ENCODE results near the gene MTA3. TPM values are rescaled to one million over a fixed set of nuclear protein-coding genes. Genes with fewer than 3 reads are reported as not detected.
A peak's percentile ranks its signal among the peaks of the same experiment; 100 is the strongest.

MTA3 gene
- total and polyA plus RNA-seq, 9 of the 15 experiments (the other 6 are each of a cell fraction or from before 2014, with no cell fraction given) = 12.4 to 39.6 (median 23.5) TPM

- peaks cover 11 to 53% of the 10 kb centered on the region in 2 experiments for H3K27me3 ChIP-seq (ENCODE audit: control insufficient read depth in 2 of 2, insufficient read depth in 2 of 2, low read length in 2 of 2)
- in situ Hi-C loops (cut with MboI) = no loop called here
- ChIA-PET POLR2A (interaction anchor here (1.0 to 1.1 kb wide), 2 partner anchors 8 to 13 kb away, joined by 3 read pairs; no protein-coding TSS in a partner anchor), CTCF (ENCODE audit: low intra/inter-chr PET ratio) (no interaction called here)
- no peak for TF ChIP-seq ZNF695 (CRISPR knock-in tag; IDR thresholded peaks at IDR 0.05)
- no TSS peak for BruUV-seq (replicated peaks)
- H3K79me2 ChIP-seq (ENCODE audit: control insufficient read depth, insufficient read depth, low read length) = no peaks in the 10 kb centered on the region
- intact Hi-C loops (cut with micrococcal nuclease) = no loop called here
- no peaks in the 10 kb centered on the region for H3K9me1 ChIP-seq (ENCODE audit: control insufficient read depth, insufficient read depth, low read length)
- peaks cover 0 to 9% of the 10 kb centered on the region in 2 experiments; a peak in 2 of 5 replicates for H3K4me1 ChIP-seq (replicated peaks in 1 of 2; ENCODE audit: control insufficient read depth in 2 of 2, insufficient read depth in 2 of 2, low read length in 2 of 2)
- no peak overlapping the region for H3K9ac ChIP-seq (ENCODE audit: insufficient read depth in 1 of 2, low read depth in 2 of 2, low read length in 2 of 2)
- ATAC-seq (no peak), FAIRE-seq (no peak), DNase-seq (ENCODE audit: extremely low read depth in 1 of 4, low spot score in 3 of 4) (peak in 2 of 4 experiments; percentile 3 to 4)
- H3K4me3 ChIP-seq = no peak overlapping the region
- peaks cover 8% of the 10 kb centered on the region for H4K20me1 ChIP-seq (replicated peaks; ENCODE audit: control insufficient read depth, insufficient read depth, low read length)
- H3K9me3 ChIP-seq (replicated peaks; ENCODE audit: control insufficient read depth, insufficient read depth, low read depth, low read length) = no peaks in the 10 kb centered on the region
- no peak overlapping the region for H3K4me2 ChIP-seq (ENCODE audit: insufficient read depth, low read length)
- 11% methylated on average over 8 of the region's 8 CpGs for WGBS (ENCODE audit: insufficient coverage, low coverage, missing lambda C conversion rate)
- no peaks in the 10 kb centered on the region for H3K36me3 ChIP-seq (ENCODE audit: control insufficient read depth, insufficient read depth, low read length)
- H2AFZ ChIP-seq (ENCODE audit: low read depth, low read length) = no peak overlapping the region
- no peak overlapping the region for H3K27ac ChIP-seq (ENCODE audit: extremely low read depth, low read depth, low read length)
Measured at GRCh38 chr2:42754776-42755140, 186.3 kb downstream of the MTA3 start.

DNA sequence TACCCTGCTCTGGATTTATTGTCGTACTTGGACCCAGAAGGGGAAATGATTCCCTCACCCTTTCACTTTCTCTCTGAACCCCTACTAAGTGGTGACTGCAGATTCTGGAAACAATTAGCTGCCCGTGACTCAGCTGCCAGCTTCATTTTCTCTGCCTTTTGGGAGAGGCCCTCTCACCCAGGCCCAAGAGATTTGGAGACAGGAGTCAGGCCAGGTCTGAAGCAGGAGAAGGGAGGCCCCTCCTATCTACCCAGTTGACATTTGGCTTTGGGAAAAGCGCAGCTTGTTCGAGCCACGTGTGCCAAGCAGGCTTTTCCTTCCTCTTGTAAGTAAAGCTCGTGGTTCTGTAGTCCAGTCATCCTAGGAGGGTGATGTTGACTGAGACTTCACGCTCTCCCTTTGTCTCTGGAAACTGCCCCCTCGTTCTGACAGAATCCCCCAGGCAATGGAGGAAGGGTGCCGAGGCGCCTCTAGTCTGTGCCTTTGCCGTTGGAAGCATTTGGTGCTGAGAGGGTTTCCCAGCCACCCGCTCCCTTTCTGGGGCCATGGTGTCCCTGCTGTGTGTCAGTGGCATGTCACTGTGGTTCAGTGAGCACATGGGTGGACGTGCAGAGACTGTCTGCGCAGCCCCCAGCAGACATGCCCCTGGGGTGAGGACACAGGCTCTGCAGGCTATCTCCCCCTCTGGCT, 186.9 kb downstream of the MTA3 start:
- WGBS (ENCODE audit: insufficient coverage, low coverage, missing lambda C conversion rate) = 14% methylated on average over 13 of the region's 14 CpGs
- H3K4me3 ChIP-seq = no peak overlapping the region
- DNase-seq (ENCODE audit: extremely low read depth in 1 of 4, low spot score in 3 of 4) (peak in 2 of 4 experiments; percentile 5 to 7), FAIRE-seq (no peak), ATAC-seq (no peak)
- CTCF ChIA-PET (ENCODE audit: low intra/inter-chr PET ratio) = no interaction called here
- no peaks in the 10 kb centered on the region for H3K9me3 ChIP-seq (replicated peaks; ENCODE audit: control insufficient read depth, insufficient read depth, low read depth, low read length)
- H3K27me3 ChIP-seq (ENCODE audit: control insufficient read depth in 2 of 2, insufficient read depth in 2 of 2, low read length in 2 of 2) = peaks cover 12 to 57% of the 10 kb centered on the region in 2 experiments
- in situ Hi-C loops (cut with MboI) = no loop called here
- H3K27ac ChIP-seq (ENCODE audit: extremely low read depth, low read depth, low read length) = no peak overlapping the region
- POLR2A ChIA-PET = interaction anchor here (0.6 to 1.1 kb wide), 3 partner anchors 9 to 32 kb away, joined by 3 read pairs; no protein-coding TSS in a partner anchor
- intact Hi-C loops (cut with micrococcal nuclease) = no loop called here
- no peaks in the 10 kb centered on the region for H3K9me1 ChIP-seq (ENCODE audit: control insufficient read depth, insufficient read depth, low read length)
- peaks cover 0 to 9% of the 10 kb centered on the region in 2 experiments; a peak in 2 of 5 replicates for H3K4me1 ChIP-seq (replicated peaks in 1 of 2; ENCODE audit: control insufficient read depth in 2 of 2, insufficient read depth in 2 of 2, low read length in 2 of 2)
- H3K36me3 ChIP-seq (ENCODE audit: control insufficient read depth, insufficient read depth, low read length) = no peaks in the 10 kb centered on the region
- no peak overlapping the region for H2AFZ ChIP-seq (ENCODE audit: low read depth, low read length)
- H3K9ac ChIP-seq (ENCODE audit: insufficient read depth in 1 of 2, low read depth in 2 of 2, low read length in 2 of 2) = no peak overlapping the region
- no peak overlapping the region for H3K4me2 ChIP-seq (ENCODE audit: insufficient read depth, low read length)
- BruUV-seq (replicated peaks) = no TSS peak
- H4K20me1 ChIP-seq (replicated peaks; ENCODE audit: control insufficient read depth, insufficient read depth, low read length) = peaks cover 8% of the 10 kb centered on the region
- no peaks in the 10 kb centered on the region for H3K79me2 ChIP-seq (ENCODE audit: control insufficient read depth, insufficient read depth, low read length)
- TF ChIP-seq STAT5B (CRISPR knock-in tag; IDR thresholded peaks at IDR 0.05) (no peak), FOXP1 (CRISPR knock-in tag; IDR thresholded peaks at IDR 0.05) (no peak), ZFP1 (CRISPR knock-in tag; IDR thresholded peaks at IDR 0.05) (no peak), JUNB (CRISPR knock-in tag; conservative IDR thresholded peaks at IDR 0.05) (no peak)
- TF ChIP-seq, protein P1, sequence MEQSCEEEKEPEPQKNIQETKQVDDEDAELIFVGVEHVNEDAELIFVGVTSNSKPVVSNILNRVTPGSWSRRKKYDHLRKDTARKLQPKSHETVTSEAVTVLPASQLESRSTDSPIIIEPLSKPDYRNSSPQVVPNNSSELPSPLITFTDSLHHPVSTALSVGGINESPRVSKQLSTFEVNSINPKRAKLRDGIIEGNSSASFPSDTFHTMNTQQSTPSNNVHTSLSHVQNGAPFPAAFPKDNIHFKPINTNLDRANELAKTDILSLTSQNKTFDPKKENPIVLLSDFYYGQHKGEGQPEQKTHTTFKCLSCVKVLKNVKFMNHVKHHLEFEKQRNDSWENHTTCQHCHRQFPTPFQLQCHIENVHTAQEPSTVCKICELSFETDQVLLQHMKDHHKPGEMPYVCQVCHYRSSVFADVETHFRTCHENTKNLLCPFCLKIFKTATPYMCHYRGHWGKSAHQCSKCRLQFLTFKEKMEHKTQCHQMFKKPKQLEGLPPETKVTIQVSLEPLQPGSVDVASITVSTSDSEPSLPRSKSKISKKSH (CRISPR knock-in tag; IDR thresholded peaks at IDR 0.05) = no peak
- TF ChIP-seq, protein P2, sequence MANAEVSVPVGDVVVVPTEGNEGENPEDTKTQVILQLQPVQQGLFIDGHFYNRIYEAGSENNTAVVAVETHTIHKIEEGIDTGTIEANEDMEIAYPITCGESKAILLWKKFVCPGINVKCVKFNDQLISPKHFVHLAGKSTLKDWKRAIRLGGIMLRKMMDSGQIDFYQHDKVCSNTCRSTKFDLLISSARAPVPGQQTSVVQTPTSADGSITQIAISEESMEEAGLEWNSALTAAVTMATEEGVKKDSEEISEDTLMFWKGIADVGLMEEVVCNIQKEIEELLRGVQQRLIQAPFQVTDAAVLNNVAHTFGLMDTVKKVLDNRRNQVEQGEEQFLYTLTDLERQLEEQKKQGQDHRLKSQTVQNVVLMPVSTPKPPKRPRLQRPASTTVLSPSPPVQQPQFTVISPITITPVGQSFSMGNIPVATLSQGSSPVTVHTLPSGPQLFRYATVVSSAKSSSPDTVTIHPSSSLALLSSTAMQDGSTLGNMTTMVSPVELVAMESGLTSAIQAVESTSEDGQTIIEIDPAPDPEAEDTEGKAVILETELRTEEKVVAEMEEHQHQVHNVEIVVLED (CRISPR knock-in tag; IDR thresholded peaks at IDR 0.05) = no peak

All from K562 (cell line).